ENCODE data around the gene SEMA3D.

GRCh38 chr7:85175217-85175616, 11.6 kb downstream of the SEMA3D start:
- TF ChIP-seq EZH2 (IDR thresholded peaks at IDR 0.05; ENCODE audit: insufficient read depth, low read length) = no peak
- TF ChIP-seq, protein P1, sequence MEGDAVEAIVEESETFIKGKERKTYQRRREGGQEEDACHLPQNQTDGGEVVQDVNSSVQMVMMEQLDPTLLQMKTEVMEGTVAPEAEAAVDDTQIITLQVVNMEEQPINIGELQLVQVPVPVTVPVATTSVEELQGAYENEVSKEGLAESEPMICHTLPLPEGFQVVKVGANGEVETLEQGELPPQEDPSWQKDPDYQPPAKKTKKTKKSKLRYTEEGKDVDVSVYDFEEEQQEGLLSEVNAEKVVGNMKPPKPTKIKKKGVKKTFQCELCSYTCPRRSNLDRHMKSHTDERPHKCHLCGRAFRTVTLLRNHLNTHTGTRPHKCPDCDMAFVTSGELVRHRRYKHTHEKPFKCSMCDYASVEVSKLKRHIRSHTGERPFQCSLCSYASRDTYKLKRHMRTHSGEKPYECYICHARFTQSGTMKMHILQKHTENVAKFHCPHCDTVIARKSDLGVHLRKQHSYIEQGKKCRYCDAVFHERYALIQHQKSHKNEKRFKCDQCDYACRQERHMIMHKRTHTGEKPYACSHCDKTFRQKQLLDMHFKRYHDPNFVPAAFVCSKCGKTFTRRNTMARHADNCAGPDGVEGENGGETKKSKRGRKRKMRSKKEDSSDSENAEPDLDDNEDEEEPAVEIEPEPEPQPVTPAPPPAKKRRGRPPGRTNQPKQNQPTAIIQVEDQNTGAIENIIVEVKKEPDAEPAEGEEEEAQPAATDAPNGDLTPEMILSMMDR (IDR thresholded peaks at IDR 0.05; ENCODE audit: insufficient read depth, low read depth, low read length) = no peak
